Calu3 (cell line): Measurements from ENCODE around the gene MIA2. TPM values are rescaled to one million over a fixed set of nuclear protein-coding genes. Genes with fewer than 3 reads are reported as not detected.

Experiments used
- BruUV-seq: library from RNA; stranded (reverse); fragments of 400-500 nt; replicated peaks from 2 replicates; lab custom pipeline; 2021; lab: Mats Ljungman, UMichigan
- CTCF ChIA-PET: fragments of 300-600 bp; sonication (Branson Sonifier 250); formaldehyde crosslinking; loops from one replicate; lab custom pipeline; 2022; ENCODE audit warnings: antibody characterized with exemption; lab: Charles Lee
- DNase-seq: peaks from one replicate; pipeline ENCODE4 v3.0.0; 2022
- H3K27ac Mint-ChIP-seq: one replicate; pipeline ENCODE4 v1.8.0; 2022; ENCODE audit warnings: mixed read lengths; ENCODE audit not compliant: unreplicated experiment
- H3K27me3 Mint-ChIP-seq: one replicate; pipeline ENCODE4 v1.8.0; 2022; ENCODE audit warnings: mixed read lengths; ENCODE audit not compliant: unreplicated experiment
- H3K36me3 Mint-ChIP-seq: one replicate; pipeline ENCODE4 v1.8.0; 2022; ENCODE audit warnings: mild to moderate bottlenecking, moderate library complexity, mixed read lengths; ENCODE audit not compliant: insufficient read depth, unreplicated experiment
- H3K4me1 Mint-ChIP-seq: one replicate; pipeline ENCODE4 v1.8.0; 2022; ENCODE audit warnings: mild to moderate bottlenecking, low read depth, mixed read lengths; ENCODE audit not compliant: unreplicated experiment
- H3K4me3 Mint-ChIP-seq: one replicate; pipeline ENCODE4 v1.8.0; 2022; ENCODE audit warnings: mild to moderate bottlenecking, low read depth, moderate library complexity, mixed read lengths; ENCODE audit not compliant: unreplicated experiment
- H3K9me3 Mint-ChIP-seq: one replicate; pipeline ENCODE4 v1.8.0; 2022; ENCODE audit warnings: low read depth, mixed read lengths; ENCODE audit not compliant: unreplicated experiment
- CTCF ChIP-seq: fragments of 200-600 bp; IDR thresholded peaks from one replicate; pipeline ENCODE4 v1.8.0; 2022; ENCODE audit warnings: antibody characterized with exemption; ENCODE audit not compliant: unreplicated experiment
- intact Hi-C: fragments of 100-400 bp; cut with micrococcal nuclease; formaldehyde crosslinking; loops from one replicate; pipeline ENCODE4 v1.10.0; 2022; ENCODE audit not compliant: unreplicated experiment
- total RNA-seq: library from RNA; stranded (reverse); gene quantifications from 2 replicates; pipeline ENCODE4 v1.2.3, GENCODE V29; 2022

MIA2 gene
- total RNA-seq, 1 experiment from 2014 or later = 49.1 TPM

- TF ChIP-seq CTCF = no peak
- DNase-seq = no peak
- peaks cover 35% of the 10 kb centered on the region for H3K36me3 Mint-ChIP-seq
- H3K9me3 Mint-ChIP-seq = no peaks in the 10 kb centered on the region
- no TSS peak for BruUV-seq
- H3K4me1 Mint-ChIP-seq = peaks cover 7% of the 10 kb centered on the region
- H3K27me3 Mint-ChIP-seq = no peaks in the 10 kb centered on the region
- intact Hi-C loops = no loop called here
- no peak overlapping the region for H3K27ac Mint-ChIP-seq
- CTCF ChIA-PET = no interaction called here
- H3K4me3 Mint-ChIP-seq = no peak overlapping the region
These were observed 201.5 kb downstream of the MIA2 start for GRCh38 chr14:39435241-39435640.

Other genes with a start within 250 kb of the MIA2 start
- 37.5 and 48.0 TPM in 2 replicates for gene SEC23A, start 130.7 kb upstream of the MIA2 start, total RNA-seq
- 15.5 and 20.1 TPM in 2 replicates for gene GEMIN2, start 119.6 kb upstream of the MIA2 start, total RNA-seq
- gene TRAPPC6B, start 63.6 kb upstream of the MIA2 start, total RNA-seq = 19.0 and 19.8 TPM in 2 replicates
- 93.1 and 93.5 TPM in 2 replicates for gene PNN, start 58.7 kb upstream of the MIA2 start, total RNA-seq
- gene FBXO33, start 198.5 kb downstream of the MIA2 start, total RNA-seq = 8.6 and 9.1 TPM in 2 replicates